Right lung (tissue), 5 donors: Measurements from ENCODE around the gene IFIT1. TPM values are rescaled to one million over a fixed set of nuclear protein-coding genes. Genes with fewer than 3 reads are reported as not detected.
"Not testable (repeated sequence)": the region's sequence is repeated elsewhere in the genome, so short reads cannot be mapped to it uniquely, and the experiment has no call there.

Experiments used
- DNase-seq, 2 donors: peaks; one replicate each; pipeline ENCODE4 v3.0.0-alpha.2; 2013
- polyA plus RNA-seq, 5 donors: library from polyadenylated mRNA; unstranded; fragments of 120-200 nt; gene quantifications; one replicate each; pipeline versions ENCODE4 v1.2.1 to v1.2.3, GENCODE V29; 2013; ENCODE audit warnings: inconsistent platforms in 1 of 5, low replicate concordance in 1 of 5; ENCODE audit not compliant: insufficient read length in 5 of 5, insufficient read depth in 1 of 5

IFIT1 gene
- polyA plus RNA-seq, 5 donors: 12.5 to 23.3 (median 20.9) TPM

DNA sequence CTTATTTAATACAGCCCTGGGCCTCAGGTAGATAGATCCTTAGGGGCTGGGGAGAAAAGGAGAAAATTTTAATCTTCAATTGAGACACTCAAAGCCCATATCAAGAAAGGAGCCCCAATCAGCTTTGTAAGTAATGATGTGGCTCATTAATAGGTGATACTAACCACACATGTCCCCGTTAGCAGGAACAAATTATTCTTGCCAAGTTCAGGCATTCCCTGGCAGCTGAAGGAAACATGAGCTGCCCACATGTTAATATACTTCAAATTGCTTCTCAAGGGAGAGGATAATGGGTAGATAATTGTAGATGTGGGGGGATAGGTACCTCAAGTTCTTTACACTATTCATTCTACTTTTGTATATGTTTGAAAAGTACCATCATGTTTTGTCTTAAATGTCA is 36.5 kb downstream of the IFIT1 start:
- DNase-seq: no peak

DNA sequence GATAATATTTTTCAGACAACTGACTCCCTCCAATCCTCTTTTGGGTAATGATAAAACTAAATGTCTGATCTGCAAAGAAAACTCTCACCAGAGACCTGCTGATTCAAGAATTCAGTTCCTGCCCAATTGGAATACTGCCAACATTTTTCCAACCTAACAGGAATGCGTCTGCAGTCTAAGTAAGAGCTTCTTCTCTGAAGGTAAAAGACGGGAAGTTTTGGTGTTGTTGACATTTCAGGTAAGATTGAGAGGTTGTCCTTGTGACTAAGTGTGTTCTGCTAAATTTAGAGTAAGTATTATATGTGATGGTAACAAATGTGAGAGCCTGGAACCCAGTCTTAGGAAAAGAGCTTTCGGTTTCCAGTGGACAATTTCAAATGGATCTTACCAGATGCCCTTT is 39.6 kb downstream of the IFIT1 start:
- DNase-seq: no peak

DNA sequence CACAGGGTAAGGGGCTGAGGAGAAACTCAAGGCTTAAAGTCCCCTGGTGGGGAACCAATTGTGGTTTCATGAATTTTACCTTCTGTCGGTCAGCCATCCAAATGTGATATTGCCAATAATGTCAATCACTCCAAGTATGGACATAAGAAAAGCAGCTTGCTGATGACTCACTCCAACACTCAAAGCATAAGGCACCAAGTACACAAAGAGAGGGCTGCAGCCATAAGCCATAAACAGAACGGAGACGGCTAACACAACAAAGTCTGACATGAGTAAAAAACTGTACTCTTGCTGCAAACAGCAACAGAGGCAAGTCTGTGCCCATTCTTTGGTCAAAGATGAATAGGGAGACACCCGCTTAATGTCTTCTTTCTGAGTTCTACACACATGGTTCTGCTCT is 46.1 kb downstream of the IFIT1 start:
- no peak for DNase-seq

DNA sequence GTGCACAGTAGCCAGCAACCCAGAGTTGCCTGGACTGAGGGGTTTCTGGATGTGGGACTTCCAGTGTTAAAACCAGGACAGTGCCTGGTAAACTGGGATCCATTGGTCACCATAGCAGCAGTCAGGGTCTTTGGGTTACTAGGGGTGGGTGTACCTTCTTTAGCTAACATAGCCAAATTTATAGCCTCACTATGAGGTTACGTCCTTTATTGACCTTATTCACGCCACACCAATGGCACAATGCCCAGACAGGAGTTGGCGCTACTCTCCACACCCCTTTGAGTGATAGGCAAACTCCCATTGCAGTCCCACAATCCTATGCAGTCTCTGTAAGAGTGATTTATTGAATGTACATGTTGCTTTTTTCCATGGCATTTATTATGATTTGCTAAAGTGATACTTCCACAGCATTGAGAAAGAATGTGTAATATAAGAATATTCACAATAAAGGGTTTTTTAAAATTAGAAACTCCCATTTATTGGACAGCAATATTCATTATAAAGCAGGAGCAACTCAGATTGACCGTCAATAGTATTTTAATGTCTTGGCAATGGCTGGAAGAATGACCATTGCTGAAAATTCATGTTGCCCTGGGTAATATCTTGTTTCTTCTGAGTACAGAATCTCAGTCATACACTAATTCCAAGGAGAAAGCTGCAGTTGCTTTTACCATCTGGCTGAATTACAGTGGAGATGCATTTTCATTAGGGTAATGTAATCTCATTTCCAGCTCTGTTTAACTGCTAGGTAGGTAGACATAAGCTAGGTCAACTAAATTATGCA is 48.0 kb downstream of the IFIT1 start:
- DNase-seq: no peak

DNA sequence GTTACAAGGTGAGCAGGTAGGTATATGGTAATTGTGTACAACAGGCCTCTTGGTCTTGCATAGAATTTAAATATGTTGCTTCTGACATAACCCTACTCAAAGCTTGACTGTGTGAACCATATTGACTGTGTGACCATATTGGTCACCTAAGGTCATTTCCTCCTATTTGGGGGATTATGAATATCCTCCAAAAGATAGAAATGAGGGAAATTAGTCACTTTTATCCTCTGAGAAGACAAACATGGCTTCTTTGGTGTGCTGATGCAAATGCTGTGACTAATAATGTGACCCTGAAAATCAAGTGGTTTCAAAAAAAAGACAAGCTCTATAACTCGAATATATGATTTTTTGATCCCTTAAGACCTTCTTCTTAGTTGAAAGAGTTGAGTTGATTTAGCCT is 49.9 kb downstream of the IFIT1 start:
- DNase-seq: no peak

DNA sequence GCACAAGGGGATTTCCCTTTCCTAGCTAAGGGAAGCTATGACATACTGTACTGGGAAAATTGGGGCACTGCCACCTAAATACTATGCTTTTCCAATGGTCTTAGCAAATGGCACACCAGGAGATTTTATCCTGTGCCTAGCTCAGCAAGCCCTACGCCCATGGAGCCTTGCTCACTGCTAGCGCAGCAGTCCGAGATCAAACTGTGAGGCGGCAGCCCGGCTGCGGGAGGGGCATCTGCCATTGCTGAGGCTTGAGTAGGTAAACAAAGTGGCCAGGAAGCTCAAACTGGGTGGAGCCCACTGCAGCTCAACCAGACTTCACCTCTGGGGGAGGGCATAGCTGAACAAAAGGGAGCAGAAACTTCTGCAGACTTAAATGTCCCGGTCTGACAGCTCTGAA is 52.4 kb downstream of the IFIT1 start:
- DNase-seq: not testable (repeated sequence)

DNA sequence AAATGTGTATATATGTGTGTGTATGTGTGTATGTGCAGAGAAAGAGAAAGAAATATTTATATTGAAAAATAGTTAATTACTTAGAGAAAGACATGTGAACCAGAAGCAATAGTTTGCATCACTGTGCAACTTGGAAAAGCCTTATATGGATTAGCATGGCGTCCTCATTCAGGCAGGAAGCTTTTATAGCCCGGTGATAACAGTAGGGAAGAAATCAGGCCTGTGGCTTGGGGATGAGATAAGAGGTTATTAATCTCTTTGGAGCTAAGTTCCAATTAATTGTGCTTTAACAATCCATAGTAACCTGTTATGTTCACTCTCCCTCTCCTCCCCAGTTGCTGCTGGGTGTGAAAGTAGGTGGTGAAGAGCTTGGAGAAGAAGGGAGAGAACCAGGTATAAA is 58.5 kb downstream of the IFIT1 start:
- DNase-seq: no peak

DNA sequence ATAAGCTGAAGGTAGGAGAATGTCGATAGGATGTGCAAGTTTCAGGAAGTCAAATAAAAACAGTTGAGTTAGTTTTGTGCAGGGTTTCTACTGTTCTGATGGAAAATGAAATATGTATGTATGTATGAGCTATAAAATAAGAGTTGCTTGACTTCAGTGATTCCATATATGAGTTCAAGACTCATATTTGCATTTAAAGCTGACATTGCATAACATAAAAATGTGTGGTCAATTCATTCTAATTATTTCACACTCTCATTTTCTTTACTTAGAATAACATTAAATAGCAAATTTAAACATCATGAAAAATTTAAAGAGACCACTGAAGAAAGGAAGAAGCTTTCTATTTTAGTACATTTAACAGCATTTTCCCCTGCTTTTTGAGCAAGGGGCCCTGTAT is 59.8 kb downstream of the IFIT1 start:
- no peak for DNase-seq

DNA sequence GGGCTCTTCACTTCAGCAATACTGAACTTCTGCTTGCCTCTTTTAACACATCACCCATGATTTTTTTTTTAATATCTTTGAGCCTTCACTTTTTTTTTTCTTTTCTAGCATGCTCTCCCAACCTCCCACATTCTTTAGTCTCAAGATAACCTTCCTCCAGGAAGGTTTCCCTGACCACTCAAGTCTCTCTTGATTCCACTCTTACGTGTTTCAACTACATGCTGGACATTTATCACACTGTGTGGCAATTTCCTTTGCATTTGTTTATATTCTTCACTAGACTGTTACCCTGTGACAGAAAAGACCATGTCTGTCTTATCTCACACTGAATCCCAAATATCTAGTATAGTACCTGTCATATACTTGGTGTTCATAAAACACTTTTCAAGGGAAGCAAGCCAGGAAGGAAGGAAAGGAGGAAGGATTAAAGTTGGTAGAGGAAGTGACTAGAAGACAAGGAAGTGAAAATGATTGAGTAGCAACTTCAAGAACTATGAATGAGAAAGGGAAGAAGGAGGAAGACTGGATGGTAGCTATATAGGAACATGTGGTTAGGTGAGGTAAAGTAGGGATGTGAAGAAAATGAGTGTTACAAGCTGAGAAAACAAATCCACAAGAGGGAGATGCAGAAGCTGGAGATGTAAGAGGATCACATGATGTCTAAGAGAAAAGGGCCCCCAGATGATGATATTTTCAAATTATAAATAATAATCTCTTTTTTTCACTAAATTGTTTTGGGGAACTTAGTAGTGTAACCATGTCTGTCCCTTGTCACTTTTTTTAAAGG is 62.3 kb downstream of the IFIT1 start:
- no peak for DNase-seq

Other genes starting within 250 kb of the IFIT1 start
- under 1 TPM; 0.10 to 0.22 (median 0.21) TPM for gene CH25H, start 185.3 kb upstream of the IFIT1 start, polyA plus RNA-seq
- 10 to 100 TPM; 49.9 to 74.3 (median 62.6) TPM for gene LIPA, start 140.8 kb upstream of the IFIT1 start, polyA plus RNA-seq
- gene IFIT2, start 90.6 kb upstream of the IFIT1 start, polyA plus RNA-seq: 10 to 100 TPM in 4 of 5 donors, 1 to 10 TPM in 1; 8.3 to 15.4 (median 14.0) TPM
- gene IFIT3, start 64.6 kb upstream of the IFIT1 start, polyA plus RNA-seq: 10 to 100 TPM; 11.6 to 18.4 (median 14.1) TPM
- 1 to 10 TPM in 1 of 5 donors, under 1 TPM in 4; 0.13 to 1.1 (median 0.51) TPM for gene IFIT1B, start 14.6 kb upstream of the IFIT1 start, polyA plus RNA-seq
- 10 to 100 TPM; 14.9 to 22.5 (median 16.5) TPM for gene IFIT5, start 21.9 kb downstream of the IFIT1 start, polyA plus RNA-seq
- 1 to 10 TPM in 4 of 5 donors, under 1 TPM in 1; 0.87 to 1.6 (median 1.5) TPM for gene SLC16A12, start 143.0 kb downstream of the IFIT1 start, polyA plus RNA-seq